Measurements from ENCODE around the gene ENO1. TPM values are rescaled to one million over a fixed set of nuclear protein-coding genes. Genes with fewer than 3 reads are reported as not detected.

The ENO1 gene
- total RNA-seq, 2 donors from 2014 or later: 1,263 to 1,351 TPM

DNA sequence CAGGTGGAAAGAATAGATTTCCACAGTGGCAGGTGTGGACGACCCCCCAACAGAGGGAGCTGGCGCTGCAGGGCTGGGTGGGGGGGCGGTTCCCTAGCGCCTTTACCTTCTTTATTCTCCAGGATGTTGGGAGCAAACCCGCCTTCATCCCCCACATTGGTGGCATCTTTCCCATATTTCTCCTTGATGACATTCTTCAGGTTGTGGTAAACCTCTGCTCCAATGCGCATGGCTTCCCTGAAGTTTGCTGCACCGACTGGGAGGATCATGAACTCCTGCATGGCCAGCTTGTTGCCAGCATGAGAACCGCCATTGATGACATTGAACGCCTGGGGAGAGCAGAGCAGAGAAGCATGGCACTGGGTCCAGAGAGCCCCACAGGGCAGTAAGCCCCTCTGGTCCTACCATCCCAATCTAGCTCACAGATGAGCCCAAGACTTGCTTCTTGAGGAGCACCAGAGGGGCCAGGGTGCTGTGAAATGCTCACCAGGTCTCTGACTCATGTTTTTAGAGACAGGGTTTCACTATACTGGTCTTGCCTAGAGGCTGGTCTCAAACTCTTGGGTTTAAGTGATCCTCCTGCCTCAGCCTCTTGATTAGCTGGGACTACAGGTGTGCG lies 12.2 kb downstream of the ENO1 start:
- Mint-ChIP-seq H3K36me3 (ENCODE audit: low read depth) (peaks cover 94% of the 10 kb centered on the region), H3K4me1 (peaks cover 16% of the 10 kb centered on the region), H3K27ac (peak overlapping the region; percentile 55), H3K27me3 (ENCODE audit: insufficient read depth) (no peaks in the 10 kb centered on the region), H3K4me3 (no peak overlapping the region), H3K9me3 (no peaks in the 10 kb centered on the region)
- Histone ChIP-seq H3K4me1 (ENCODE audit: control insufficient read depth, insufficient read depth, low read length) (peaks cover 10% of the 10 kb centered on the region), H3K27ac (ENCODE audit: low read depth, low read length) (no peak overlapping the region), H3K9me3 (ENCODE audit: control insufficient read depth, low read length) (no peaks in the 10 kb centered on the region), H3K9ac (ENCODE audit: extremely low read depth, low read length, poor library complexity, severe bottlenecking) (no peak overlapping the region), H3K4me3 (ENCODE audit: low read length) (no peak overlapping the region), H3K27me3 (ENCODE audit: control insufficient read depth, insufficient read depth, low read length, poor library complexity, severe bottlenecking) (no peaks in the 10 kb centered on the region), H3K36me3 (ENCODE audit: control insufficient read depth, insufficient read depth, low read length) (peaks cover 96% of the 10 kb centered on the region)
- 93 to 96% methylated on average over 4 to 10 of the region's 10 CpGs for WGBS, 2 experiments (ENCODE audit: insufficient coverage in 1 of 2, insufficient read length in 1 of 2)
- peak; percentile 45 for DNase-seq
- TF ChIP-seq, protein P1, sequence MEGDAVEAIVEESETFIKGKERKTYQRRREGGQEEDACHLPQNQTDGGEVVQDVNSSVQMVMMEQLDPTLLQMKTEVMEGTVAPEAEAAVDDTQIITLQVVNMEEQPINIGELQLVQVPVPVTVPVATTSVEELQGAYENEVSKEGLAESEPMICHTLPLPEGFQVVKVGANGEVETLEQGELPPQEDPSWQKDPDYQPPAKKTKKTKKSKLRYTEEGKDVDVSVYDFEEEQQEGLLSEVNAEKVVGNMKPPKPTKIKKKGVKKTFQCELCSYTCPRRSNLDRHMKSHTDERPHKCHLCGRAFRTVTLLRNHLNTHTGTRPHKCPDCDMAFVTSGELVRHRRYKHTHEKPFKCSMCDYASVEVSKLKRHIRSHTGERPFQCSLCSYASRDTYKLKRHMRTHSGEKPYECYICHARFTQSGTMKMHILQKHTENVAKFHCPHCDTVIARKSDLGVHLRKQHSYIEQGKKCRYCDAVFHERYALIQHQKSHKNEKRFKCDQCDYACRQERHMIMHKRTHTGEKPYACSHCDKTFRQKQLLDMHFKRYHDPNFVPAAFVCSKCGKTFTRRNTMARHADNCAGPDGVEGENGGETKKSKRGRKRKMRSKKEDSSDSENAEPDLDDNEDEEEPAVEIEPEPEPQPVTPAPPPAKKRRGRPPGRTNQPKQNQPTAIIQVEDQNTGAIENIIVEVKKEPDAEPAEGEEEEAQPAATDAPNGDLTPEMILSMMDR (conservative IDR thresholded peaks at IDR 0.05): no peak

DNA sequence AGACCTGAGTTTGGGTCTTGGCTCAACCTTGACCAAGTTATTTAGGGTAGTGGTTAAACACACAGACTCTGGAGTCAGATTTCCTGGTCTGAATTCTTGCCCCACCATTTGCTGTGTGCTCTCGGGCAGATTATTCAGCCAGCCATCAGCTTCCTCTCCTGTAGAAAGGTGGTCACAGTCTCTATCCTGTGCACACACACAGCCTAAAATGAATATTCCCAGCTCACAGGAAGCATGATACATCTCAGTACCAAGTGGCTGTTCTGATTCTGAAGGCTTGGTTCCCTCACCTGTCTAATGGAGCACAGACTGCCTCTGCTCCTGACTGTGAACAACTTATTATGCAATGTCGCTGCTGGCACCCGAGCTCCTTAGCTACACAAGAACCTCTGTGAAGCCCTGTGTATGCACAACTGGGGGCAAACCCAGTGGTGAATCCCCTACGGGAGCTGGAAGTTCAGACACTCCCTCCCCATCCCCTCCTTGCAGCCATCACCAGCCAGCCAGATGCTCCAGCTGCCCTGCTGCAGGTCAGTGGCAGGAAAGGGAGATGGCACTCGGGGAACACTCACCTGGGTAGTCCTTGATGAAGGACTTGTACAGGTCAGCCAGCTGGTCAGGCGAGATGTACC lies 13.7 kb downstream of the ENO1 start:
- H3K27me3 ChIP-seq (ENCODE audit: control insufficient read depth, insufficient read depth, low read length, poor library complexity, severe bottlenecking): no peaks in the 10 kb centered on the region
- no peaks in the 10 kb centered on the region for H3K9me3 Mint-ChIP-seq
- TF ChIP-seq, protein P1 (conservative IDR thresholded peaks at IDR 0.05): no peak
- H3K4me3 ChIP-seq (ENCODE audit: low read length): no peak overlapping the region
- peaks cover 92% of the 10 kb centered on the region for H3K36me3 Mint-ChIP-seq (ENCODE audit: low read depth)
- DNase-seq: peak; percentile 40
- peaks cover 5% of the 10 kb centered on the region for H3K4me1 Mint-ChIP-seq
- no peaks in the 10 kb centered on the region for H3K9me3 ChIP-seq (ENCODE audit: control insufficient read depth, low read length)
- H3K4me3 Mint-ChIP-seq: no peak overlapping the region
- H3K36me3 ChIP-seq (ENCODE audit: control insufficient read depth, insufficient read depth, low read length): peaks cover 94% of the 10 kb centered on the region
- H3K9ac ChIP-seq (ENCODE audit: extremely low read depth, low read length, poor library complexity, severe bottlenecking): no peak overlapping the region
- H3K4me1 ChIP-seq (ENCODE audit: control insufficient read depth, insufficient read depth, low read length): peaks cover 3% of the 10 kb centered on the region
- no peak overlapping the region for H3K27ac Mint-ChIP-seq
- WGBS, 2 experiments (ENCODE audit: insufficient coverage in 1 of 2, insufficient read length in 1 of 2): 86 to 93% methylated on average over 5 to 6 of the region's 6 CpGs
- no peaks in the 10 kb centered on the region for H3K27me3 Mint-ChIP-seq (ENCODE audit: insufficient read depth)
- H3K27ac ChIP-seq (ENCODE audit: low read depth, low read length): no peak overlapping the region

DNA sequence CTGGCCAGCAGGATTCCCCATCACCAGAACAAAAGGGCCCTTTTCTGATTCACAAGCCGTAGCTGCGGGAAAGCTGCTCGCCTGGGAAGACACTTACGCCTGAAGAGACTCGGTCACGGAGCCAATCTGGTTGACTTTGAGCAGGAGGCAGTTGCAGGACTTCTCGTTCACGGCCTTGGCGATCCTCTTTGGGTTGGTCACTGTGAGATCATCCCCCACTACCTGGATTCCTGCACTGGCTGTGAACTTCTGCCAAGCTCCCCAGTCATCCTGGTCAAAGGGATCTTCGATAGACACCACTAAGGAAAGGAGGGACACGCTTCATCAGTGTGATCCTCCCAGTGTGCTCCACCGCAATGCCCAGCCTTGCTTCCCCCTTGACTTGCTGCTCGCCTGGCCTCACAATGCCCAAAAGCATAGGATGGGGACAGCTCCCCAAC lies 14.7 kb downstream of the ENO1 start:
- no peaks in the 10 kb centered on the region for H3K9me3 ChIP-seq (ENCODE audit: control insufficient read depth, low read length)
- H3K36me3 ChIP-seq (ENCODE audit: control insufficient read depth, insufficient read depth, low read length): peaks cover 93% of the 10 kb centered on the region
- H3K9ac ChIP-seq (ENCODE audit: extremely low read depth, low read length, poor library complexity, severe bottlenecking): no peak overlapping the region
- DNase-seq: peak; percentile 67
- H3K27ac Mint-ChIP-seq: peak overlapping the region; percentile 66
- H3K4me1 Mint-ChIP-seq: peaks cover 4% of the 10 kb centered on the region
- no peak overlapping the region for H3K4me3 ChIP-seq (ENCODE audit: low read length)
- H3K27me3 ChIP-seq (ENCODE audit: control insufficient read depth, insufficient read depth, low read length, poor library complexity, severe bottlenecking): no peaks in the 10 kb centered on the region
- H3K27me3 Mint-ChIP-seq (ENCODE audit: insufficient read depth): no peaks in the 10 kb centered on the region
- H3K27ac ChIP-seq (ENCODE audit: low read depth, low read length): peak overlapping the region; percentile 34
- 83 to 94% methylated on average over 9 to 13 of the region's 13 CpGs for WGBS, 2 experiments (ENCODE audit: insufficient coverage in 1 of 2, insufficient read length in 1 of 2)
- no peak overlapping the region for H3K4me3 Mint-ChIP-seq
- H3K9me3 Mint-ChIP-seq: no peaks in the 10 kb centered on the region
- H3K4me1 ChIP-seq (ENCODE audit: control insufficient read depth, insufficient read depth, low read length): peaks cover 3% of the 10 kb centered on the region
- TF ChIP-seq, protein P1 (conservative IDR thresholded peaks at IDR 0.05): no peak
- peaks cover 87% of the 10 kb centered on the region for H3K36me3 Mint-ChIP-seq (ENCODE audit: low read depth)
